ENCODE measurements around the gene AGPAT2. TPM values are rescaled to one million over a fixed set of nuclear protein-coding genes. Genes with fewer than 3 reads are reported as not detected.
"Not testable (repeated sequence)": the region's sequence is repeated elsewhere in the genome, so short reads cannot be mapped to it uniquely, and the experiment has no call there.

AGPAT2 gene
- total and polyA plus RNA-seq, 9 donors: 11.3 to 22.2 (median 14.5) TPM

- H3K27me3 ChIP-seq (ENCODE audit: control insufficient read depth, insufficient read depth, low read length); H3K27ac ChIP-seq (ENCODE audit: low read length); H3K9me3 ChIP-seq (replicated peaks; ENCODE audit: control insufficient read depth, low read depth, low read length); H3K4me3 ChIP-seq (ENCODE audit: low read length); DNase-seq; H3K36me3 ChIP-seq (ENCODE audit: control insufficient read depth, insufficient read depth, low read length): not testable (repeated sequence)
- WGBS (ENCODE audit: insufficient coverage): no CpG with 5 or more reads among the region's 13 CpGs
- peaks cover 50% of the 10 kb centered on the region for H3K4me1 ChIP-seq (ENCODE audit: control insufficient read depth, insufficient read depth, low read length)
Measured at GRCh38 chr9:136632072-136632471, 55.2 kb downstream of the AGPAT2 start.

DNA sequence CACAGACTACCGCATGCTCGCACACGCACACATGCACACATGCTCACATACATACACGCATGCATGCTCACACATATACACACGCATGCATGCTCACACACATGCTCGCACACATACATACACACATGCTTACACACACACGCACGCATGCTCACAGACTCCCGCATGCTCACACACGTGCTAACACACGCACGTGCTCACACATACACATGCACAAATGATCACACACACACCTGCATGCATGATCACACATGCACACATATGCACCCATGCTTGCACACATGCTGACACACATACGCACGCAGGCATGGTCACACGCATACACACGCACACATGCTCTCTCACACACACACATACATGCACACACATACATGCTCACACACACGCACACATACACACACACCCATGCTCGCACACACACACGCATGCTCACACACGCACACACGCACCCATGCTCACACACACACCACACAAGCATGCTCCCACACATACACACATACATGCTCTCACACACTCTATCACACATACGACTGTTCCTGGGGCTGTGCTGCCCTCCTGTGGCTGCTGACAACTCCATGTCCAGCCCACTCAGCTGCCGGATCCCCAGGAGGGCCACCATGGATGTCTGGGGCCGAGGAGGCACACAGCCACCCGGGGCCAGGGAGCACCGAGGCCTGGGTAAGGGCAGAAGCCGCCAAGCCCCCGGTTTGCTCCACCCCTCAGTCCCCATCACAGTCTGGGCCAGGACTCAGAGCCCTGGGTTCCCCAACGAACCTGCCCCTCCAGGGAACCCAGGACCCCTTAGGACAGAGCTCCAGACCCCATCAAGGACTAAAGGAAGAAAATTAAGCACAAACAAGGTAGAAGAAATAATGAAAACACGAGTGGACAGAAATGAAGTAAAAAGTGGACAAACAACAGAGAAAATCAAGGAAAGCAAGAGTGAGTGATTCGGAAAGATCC, 55.9 kb downstream of the AGPAT2 start:
- DNase-seq: peak; percentile 87
- Histone ChIP-seq H3K27ac (ENCODE audit: low read length) (no peak overlapping the region), H3K4me3 (ENCODE audit: low read length) (no peak overlapping the region), H3K4me1 (ENCODE audit: control insufficient read depth, insufficient read depth, low read length) (peaks cover 57% of the 10 kb centered on the region), H3K36me3 (ENCODE audit: control insufficient read depth, insufficient read depth, low read length) (no peaks in the 10 kb centered on the region), H3K27me3 (ENCODE audit: control insufficient read depth, insufficient read depth, low read length) (no peaks in the 10 kb centered on the region), H3K9me3 (replicated peaks; ENCODE audit: control insufficient read depth, low read depth, low read length) (no peaks in the 10 kb centered on the region)
- WGBS (ENCODE audit: insufficient coverage): 68% methylated on average over 24 of the region's 31 CpGs

- DNase-seq: no peak
- Histone ChIP-seq H3K27ac (ENCODE audit: low read length) (no peak overlapping the region), H3K27me3 (ENCODE audit: control insufficient read depth, insufficient read depth, low read length) (no peaks in the 10 kb centered on the region), H3K36me3 (ENCODE audit: control insufficient read depth, insufficient read depth, low read length) (no peaks in the 10 kb centered on the region), H3K4me3 (ENCODE audit: low read length) (no peak overlapping the region), H3K4me1 (ENCODE audit: control insufficient read depth, insufficient read depth, low read length) (peaks cover 64% of the 10 kb centered on the region), H3K9me3 (replicated peaks; ENCODE audit: control insufficient read depth, low read depth, low read length) (no peaks in the 10 kb centered on the region)
- 69% methylated on average over 11 of the region's 12 CpGs for WGBS (ENCODE audit: insufficient coverage)
Measured at GRCh38 chr9:136630662-136630992, 56.6 kb downstream of the AGPAT2 start.

DNA sequence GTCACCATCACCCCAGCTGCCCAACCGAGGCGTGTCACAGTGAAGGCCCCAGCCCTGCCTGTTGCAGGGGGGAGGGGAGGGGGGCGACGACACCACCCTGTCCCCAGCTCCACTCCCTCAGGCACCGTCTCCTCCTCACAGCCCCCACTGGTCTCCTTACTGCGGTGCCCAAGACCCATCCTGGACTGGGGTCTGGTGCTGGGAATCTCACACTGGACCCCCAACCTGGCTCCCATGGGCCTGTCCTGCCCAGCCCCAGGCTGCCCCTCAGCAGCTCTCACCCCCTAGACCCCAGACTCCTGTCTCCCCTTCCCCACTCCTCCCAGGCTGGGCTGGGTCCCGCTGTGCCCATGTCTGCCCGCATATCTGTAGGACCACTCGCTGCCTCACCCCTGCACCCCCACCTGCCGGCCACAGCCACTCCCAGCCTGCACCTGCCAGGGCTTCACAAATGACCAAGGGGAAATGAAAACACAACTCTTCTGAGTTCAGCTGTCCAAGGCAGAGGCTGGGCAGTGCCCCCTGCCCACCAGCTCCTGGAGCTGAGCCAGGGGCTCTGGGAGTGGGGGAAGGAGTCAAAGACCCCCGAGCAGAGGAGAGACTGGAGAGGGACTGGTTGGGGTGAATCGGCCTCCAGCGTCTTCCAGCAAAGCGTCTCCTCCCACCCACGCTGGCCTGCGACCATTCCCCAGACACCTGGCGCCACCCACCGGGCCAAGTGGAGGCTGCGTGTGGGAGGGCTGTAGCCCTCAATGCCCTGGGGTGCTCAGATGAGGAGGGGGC, 57.2 kb downstream of the AGPAT2 start:
- Histone ChIP-seq H3K9me3 (replicated peaks; ENCODE audit: control insufficient read depth, low read depth, low read length) (no peaks in the 10 kb centered on the region), H3K36me3 (ENCODE audit: control insufficient read depth, insufficient read depth, low read length) (no peaks in the 10 kb centered on the region), H3K4me1 (ENCODE audit: control insufficient read depth, insufficient read depth, low read length) (peaks cover 69% of the 10 kb centered on the region), H3K27ac (ENCODE audit: low read length) (no peak overlapping the region), H3K4me3 (ENCODE audit: low read length) (no peak overlapping the region), H3K27me3 (ENCODE audit: control insufficient read depth, insufficient read depth, low read length) (no peaks in the 10 kb centered on the region)
- DNase-seq: peak; percentile 63
- 51% methylated on average over 6 of the region's 19 CpGs for WGBS (ENCODE audit: insufficient coverage)

DNA sequence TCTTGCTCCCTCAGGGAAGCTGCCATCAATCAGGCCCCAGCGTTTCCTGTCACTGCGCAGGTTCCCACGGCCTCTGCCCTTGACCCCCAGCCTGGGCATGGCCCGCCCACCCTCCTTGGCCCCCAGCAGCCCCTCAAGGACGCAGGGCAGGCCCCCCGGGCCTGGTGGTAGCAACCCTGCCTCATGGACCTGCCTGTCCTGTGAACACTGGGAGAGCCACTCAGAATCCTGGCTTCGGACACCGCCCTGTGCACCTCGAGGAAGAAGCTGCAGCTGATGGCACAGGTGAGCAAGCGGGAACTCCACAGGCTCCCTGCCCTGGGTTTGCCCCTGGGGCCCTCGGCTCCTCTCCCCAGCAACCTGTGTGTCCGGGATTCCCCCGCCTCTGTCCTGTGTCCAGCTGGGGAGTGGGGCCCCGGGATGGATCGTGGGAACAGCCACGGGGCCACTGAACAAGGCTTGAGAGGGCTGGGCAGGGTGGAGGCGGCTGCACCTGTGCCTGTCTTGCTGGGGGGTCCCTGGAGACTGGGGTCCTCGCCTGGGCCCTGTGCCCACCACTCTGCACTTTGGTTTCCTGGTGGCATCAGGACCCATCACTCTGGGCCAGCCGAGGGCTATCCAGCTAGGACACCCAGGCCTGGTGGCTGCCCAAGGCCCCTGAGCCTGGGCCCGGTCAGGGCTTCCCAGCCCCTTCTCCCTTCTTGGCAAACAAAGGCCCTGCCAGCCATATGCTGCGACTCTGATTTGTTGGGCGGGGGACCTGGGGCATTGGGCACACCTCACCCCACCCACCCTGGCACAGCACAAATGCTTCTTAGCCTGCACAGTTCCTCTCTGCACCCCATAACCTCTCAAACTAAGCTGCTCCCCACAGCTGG, 58.0 kb downstream of the AGPAT2 start:
- H3K9me3 ChIP-seq (replicated peaks; ENCODE audit: control insufficient read depth, low read depth, low read length): no peaks in the 10 kb centered on the region
- DNase-seq: no peak
- WGBS (ENCODE audit: insufficient coverage): 58% methylated on average over 22 of the region's 22 CpGs
- no peak overlapping the region for H3K27ac ChIP-seq (ENCODE audit: low read length)
- peaks cover 73% of the 10 kb centered on the region for H3K4me1 ChIP-seq (ENCODE audit: control insufficient read depth, insufficient read depth, low read length)
- no peak overlapping the region for H3K4me3 ChIP-seq (ENCODE audit: low read length)
- H3K36me3 ChIP-seq (ENCODE audit: control insufficient read depth, insufficient read depth, low read length): no peaks in the 10 kb centered on the region
- H3K27me3 ChIP-seq (ENCODE audit: control insufficient read depth, insufficient read depth, low read length): no peaks in the 10 kb centered on the region

- Histone ChIP-seq H3K9me3 (replicated peaks; ENCODE audit: control insufficient read depth, low read depth, low read length) (no peaks in the 10 kb centered on the region), H3K27me3 (ENCODE audit: control insufficient read depth, insufficient read depth, low read length) (no peaks in the 10 kb centered on the region), H3K4me3 (ENCODE audit: low read length) (no peak overlapping the region), H3K27ac (ENCODE audit: low read length) (no peak overlapping the region), H3K36me3 (ENCODE audit: control insufficient read depth, insufficient read depth, low read length) (no peaks in the 10 kb centered on the region), H3K4me1 (ENCODE audit: control insufficient read depth, insufficient read depth, low read length) (peaks cover 82% of the 10 kb centered on the region)
- WGBS (ENCODE audit: insufficient coverage): 42% methylated on average over 23 of the region's 26 CpGs
- DNase-seq: no peak
Measured at GRCh38 chr9:136628268-136628667, 59.0 kb downstream of the AGPAT2 start.

GRCh38 chr9:136627703-136628102, 59.6 kb downstream of the AGPAT2 start:
- Histone ChIP-seq H3K27ac (ENCODE audit: low read length) (no peak overlapping the region), H3K36me3 (ENCODE audit: control insufficient read depth, insufficient read depth, low read length) (no peaks in the 10 kb centered on the region), H3K9me3 (replicated peaks; ENCODE audit: control insufficient read depth, low read depth, low read length) (no peaks in the 10 kb centered on the region), H3K4me1 (ENCODE audit: control insufficient read depth, insufficient read depth, low read length) (peaks cover 87% of the 10 kb centered on the region), H3K4me3 (ENCODE audit: low read length) (no peak overlapping the region), H3K27me3 (ENCODE audit: control insufficient read depth, insufficient read depth, low read length) (no peaks in the 10 kb centered on the region)
- whole genome bisulfite sequencing (ENCODE audit: insufficient coverage): 83% methylated on average over 11 of the region's 17 CpGs
- DNase-seq: no peak

DNA sequence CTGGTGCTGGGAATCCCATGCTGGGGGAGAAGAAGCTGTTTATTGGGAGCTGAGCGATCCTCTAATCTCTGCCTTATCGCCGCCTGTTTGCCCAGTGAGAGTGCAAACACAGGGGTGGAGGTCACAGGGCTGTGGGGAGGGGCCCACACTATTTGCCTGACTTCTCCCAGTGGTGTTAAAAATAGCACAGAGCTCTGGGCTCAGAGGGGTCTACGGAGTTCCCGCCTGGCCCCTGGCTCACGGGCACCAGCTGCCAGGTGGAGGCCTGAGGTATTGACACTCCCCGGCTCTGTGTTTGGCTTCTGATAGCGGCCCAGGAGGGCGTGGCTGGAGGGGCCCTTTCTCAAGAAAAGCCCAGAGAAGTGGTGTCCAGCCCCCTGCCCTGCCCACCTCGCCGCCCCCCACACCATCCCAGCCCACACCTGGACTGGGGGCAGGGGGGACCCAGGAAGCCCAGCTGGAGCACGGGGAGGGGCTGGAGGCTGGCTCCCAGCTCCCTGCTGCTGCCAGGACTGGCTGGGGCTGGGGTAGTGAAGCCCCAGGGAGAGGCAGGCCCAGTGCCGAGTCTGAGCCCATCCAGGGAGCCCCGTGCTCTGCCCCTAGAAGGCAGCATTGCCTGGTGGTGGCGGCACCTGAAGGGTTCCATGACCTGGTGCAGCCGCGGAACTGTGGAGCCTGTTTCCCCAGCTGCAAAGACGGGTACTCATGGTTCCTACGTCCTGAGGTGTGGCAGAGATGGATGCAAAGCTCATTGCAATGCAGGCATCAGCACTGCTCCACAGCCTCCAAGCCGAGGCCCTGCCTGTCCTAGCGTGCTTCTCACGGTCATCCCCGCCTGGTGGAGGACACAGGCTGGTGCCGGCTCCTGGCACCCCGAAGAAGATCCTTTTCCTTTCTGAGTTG, 60.3 kb downstream of the AGPAT2 start:
- 61% methylated on average over 19 of the region's 25 CpGs for WGBS (ENCODE audit: insufficient coverage)
- DNase-seq: no peak
- Histone ChIP-seq H3K36me3 (ENCODE audit: control insufficient read depth, insufficient read depth, low read length) (no peaks in the 10 kb centered on the region), H3K27ac (ENCODE audit: low read length) (no peak overlapping the region), H3K4me3 (ENCODE audit: low read length) (no peak overlapping the region), H3K9me3 (replicated peaks; ENCODE audit: control insufficient read depth, low read depth, low read length) (no peaks in the 10 kb centered on the region), H3K4me1 (ENCODE audit: control insufficient read depth, insufficient read depth, low read length) (peaks cover 87% of the 10 kb centered on the region), H3K27me3 (ENCODE audit: control insufficient read depth, insufficient read depth, low read length) (no peaks in the 10 kb centered on the region)

- no peak for DNase-seq
- no peaks in the 10 kb centered on the region for H3K9me3 ChIP-seq (replicated peaks; ENCODE audit: control insufficient read depth, low read depth, low read length)
- H3K4me3 ChIP-seq (ENCODE audit: low read length): no peak overlapping the region
- no peak overlapping the region for H3K27ac ChIP-seq (ENCODE audit: low read length)
- peaks cover 85% of the 10 kb centered on the region for H3K4me1 ChIP-seq (ENCODE audit: control insufficient read depth, insufficient read depth, low read length)
- H3K36me3 ChIP-seq (ENCODE audit: control insufficient read depth, insufficient read depth, low read length): no peaks in the 10 kb centered on the region
- H3K27me3 ChIP-seq (ENCODE audit: control insufficient read depth, insufficient read depth, low read length): no peaks in the 10 kb centered on the region
- WGBS (ENCODE audit: insufficient coverage): 62% methylated on average over 12 of the region's 30 CpGs
Measured at GRCh38 chr9:136626066-136626725, 61.1 kb downstream of the AGPAT2 start.

All from muscle of leg (tissue), 11 donors.